GM12878 (cell line): Measurements from ENCODE around the gene ZNF407. TPM values are rescaled to one million over a fixed set of nuclear protein-coding genes. Genes with fewer than 3 reads are reported as not detected.

Experiments
- BHLHE40 ChIP-seq, 2 experiments: fragments of 450-650 bp in 1 of 2; IDR thresholded peaks; 2 replicates each; pipeline ENCODE4 v1.6.1; 2011 to 2017; ENCODE audit warnings: low read depth in 2 of 2, borderline replicate concordance in 1 of 2, improper control_type of control experiment in 1 of 2, low read length in 1 of 2, mild to moderate bottlenecking in 1 of 2
- CHD4 ChIP-seq: fragments of 200-600 bp; sonication (generic); IDR thresholded peaks from 2 replicates; pipeline ENCODE4 v1.6.1; 2016; ENCODE audit warnings: mild to moderate bottlenecking
- CUX1 ChIP-seq: IDR thresholded peaks from 2 replicates; pipeline ENCODE4 v1.6.1; 2012; ENCODE audit warnings: improper control_type of control experiment, low read depth, low read length; ENCODE audit not compliant: insufficient replicate concordance
- IKZF1 ChIP-seq: fragments of 450-650 bp; conservative IDR thresholded peaks from 2 replicates; pipeline ENCODE4 v1.6.1; 2017; ENCODE audit warnings: antibody characterized with exemption, mild to moderate bottlenecking
- MTA2 ChIP-seq: fragments of 450-650 bp; IDR thresholded peaks from 2 replicates; pipeline ENCODE4 v1.6.1; 2016; ENCODE audit warnings: low read depth, mild to moderate bottlenecking, moderate library complexity
- NBN ChIP-seq: fragments of 450-650 bp; IDR thresholded peaks from 2 replicates; pipeline ENCODE4 v1.6.1; 2016
- PAX5 ChIP-seq: IDR thresholded peaks from 2 replicates; pipeline ENCODE4 v1.6.1; 2011; ENCODE audit warnings: low read depth, low read length, borderline replicate concordance
- PBX3 ChIP-seq: IDR thresholded peaks from 2 replicates; pipeline ENCODE4 v1.6.1; 2011; ENCODE audit warnings: mild to moderate bottlenecking, low read depth, low read length, moderate library complexity; ENCODE audit not compliant: insufficient replicate concordance
- RCOR1 ChIP-seq: conservative IDR thresholded peaks from 2 replicates; pipeline ENCODE4 v1.6.1; 2012; ENCODE audit warnings: low read depth, low read length, improper control_type of control experiment
- RELB ChIP-seq: fragments of 450-650 bp; IDR thresholded peaks from 2 replicates; pipeline ENCODE4 v1.6.1; 2017; ENCODE audit warnings: low read depth, mild to moderate bottlenecking, moderate library complexity
- SMC3 ChIP-seq: IDR thresholded peaks from 2 replicates; pipeline ENCODE4 v1.6.1; 2011; ENCODE audit warnings: low read length, improper control_type of control experiment, borderline replicate concordance
- STAT3 ChIP-seq: IDR thresholded peaks from 2 replicates; pipeline ENCODE4 v1.6.1; 2011; ENCODE audit warnings: low read depth, low read length, improper control_type of control experiment
- ZNF24 ChIP-seq: fragments of 450-650 bp; IDR thresholded peaks from 2 replicates; pipeline ENCODE4 v1.6.1; 2017; ENCODE audit warnings: antibody characterized with exemption, mild to moderate bottlenecking
- polyA plus RNA-seq, 11 experiments: library from polyadenylated mRNA; depleted of rRNA in 4 of 11; unstranded in 6 of 11; stranded (reverse) in 5 of 11; fragments of >200 nt; fragmentation: Nextera tagmentation in 4 of 11; fragmentation: Illumina TruSeq in 1 of 11; extraction: Ambion mirVana in 4 of 11; extraction: Trizol in 1 of 11; gene quantifications; 1 replicate in 1 of 11; 2 replicates in 10 of 11; pipeline versions ENCODE4 v1.2.1 to v1.2.3, GENCODE V29; 2011 to 2016; ENCODE audit warnings: inconsistent platforms in 2 of 11, missing spikeins in 2 of 11, low read depth in 1 of 11
- total RNA-seq, 4 experiments: library from RNA; depleted of rRNA in 3 of 4; stranded (reverse); fragments of >200 nt in 3 of 4; fragmentation: Illumina TruSeq in 1 of 4; extraction: Trizol in 1 of 4; gene quantifications; 2 replicates each; pipeline versions ENCODE4 v1.2.1 to v1.2.3, GENCODE V29; 2013 to 2021

The ZNF407 gene
- total and polyA plus RNA-seq, 10 of the 15 experiments (the other 5 are each of a cell fraction or from before 2014, with no cell fraction given): 0.69 to 11.6 (median 5.3) TPM

- TF ChIP-seq CUX1: no peak
- no peak for TF ChIP-seq RELB
- TF ChIP-seq STAT3: no peak
- TF ChIP-seq ZNF24: no peak
- no peak for TF ChIP-seq IKZF1
- TF ChIP-seq PAX5: no peak
- TF ChIP-seq NBN: no peak
- TF ChIP-seq SMC3: no peak
- no peak for TF ChIP-seq BHLHE40 (IDR thresholded peaks at IDR 0.05; ENCODE audit: borderline replicate concordance in 1 of 2, low read depth in 2 of 2, low read length in 1 of 2)
- no peak for TF ChIP-seq MTA2
- TF ChIP-seq RCOR1: no peak
- no peak for TF ChIP-seq PBX3
- TF ChIP-seq CHD4: no peak
Observed at GRCh38 chr18:75110846-75111415, 513.3 kb downstream of the ZNF407 start (continued).
